GM15510 (cell line): ENCODE results near the gene RNF5.

Experiments used
- POLR2A ChIP-seq: IDR thresholded peaks from 3 replicates; pipeline ENCODE4 v1.6.1; 2011; ENCODE audit warnings: borderline replicate concordance; ENCODE audit not compliant: insufficient read length; ENCODE audit errors: extremely low read depth

The RNF5 gene

DNA sequence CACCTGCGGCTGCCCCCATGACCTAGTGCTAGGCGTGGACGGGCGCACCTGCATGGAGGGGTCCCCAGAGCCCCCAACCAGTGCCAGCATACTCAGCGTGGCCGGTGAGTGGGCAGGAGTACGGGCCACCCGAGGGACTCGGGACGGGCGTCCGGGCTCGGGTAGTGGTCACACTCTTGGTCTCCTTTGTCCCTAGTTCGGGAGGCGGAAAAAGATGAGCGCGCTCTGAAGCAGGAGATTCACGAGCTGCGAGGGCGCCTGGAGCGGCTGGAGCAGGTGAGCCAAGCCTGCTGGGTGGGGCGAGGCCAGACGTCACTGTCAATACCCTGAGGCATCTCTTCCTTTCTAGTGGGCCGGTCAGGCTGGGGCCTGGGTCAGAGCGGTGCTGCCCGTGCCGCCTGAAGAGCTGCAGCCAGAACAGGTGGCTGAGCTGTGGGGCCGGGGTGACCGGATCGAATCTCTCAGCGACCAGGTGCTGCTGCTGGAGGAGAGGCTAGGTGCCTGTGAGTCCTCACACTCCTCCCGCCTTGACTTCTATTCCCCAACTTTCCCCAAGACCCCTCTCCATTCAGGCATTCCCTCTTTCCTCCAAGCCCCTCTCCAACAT, 10.9 kb upstream of the RNF5 start:
- TF ChIP-seq POLR2A, result no peak

DNA sequence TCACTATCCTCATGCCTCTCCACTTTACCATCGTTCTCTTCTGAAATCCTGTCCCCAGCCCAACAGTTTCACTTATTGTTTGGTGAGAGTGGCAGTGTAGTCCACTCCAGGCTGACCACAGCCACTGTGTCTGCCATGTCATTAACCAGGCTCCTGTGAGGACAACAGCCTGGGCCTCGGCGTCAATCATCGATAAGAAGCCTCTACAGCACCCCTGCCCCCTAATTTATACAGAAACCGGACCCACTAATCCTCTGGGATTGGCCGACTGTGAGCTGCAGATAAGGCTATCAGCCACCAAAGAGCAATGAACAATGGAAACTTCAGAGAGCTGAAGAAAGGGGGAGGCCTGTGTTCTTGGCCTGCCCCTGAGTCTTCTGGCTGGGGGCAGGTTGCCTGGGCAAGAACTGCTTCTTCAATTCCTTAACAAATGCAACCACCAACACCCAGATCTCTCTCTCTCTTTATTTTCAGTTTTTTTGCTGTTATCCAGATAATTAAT, 10.4 kb upstream of the RNF5 start:
- no peak for TF ChIP-seq POLR2A

DNA sequence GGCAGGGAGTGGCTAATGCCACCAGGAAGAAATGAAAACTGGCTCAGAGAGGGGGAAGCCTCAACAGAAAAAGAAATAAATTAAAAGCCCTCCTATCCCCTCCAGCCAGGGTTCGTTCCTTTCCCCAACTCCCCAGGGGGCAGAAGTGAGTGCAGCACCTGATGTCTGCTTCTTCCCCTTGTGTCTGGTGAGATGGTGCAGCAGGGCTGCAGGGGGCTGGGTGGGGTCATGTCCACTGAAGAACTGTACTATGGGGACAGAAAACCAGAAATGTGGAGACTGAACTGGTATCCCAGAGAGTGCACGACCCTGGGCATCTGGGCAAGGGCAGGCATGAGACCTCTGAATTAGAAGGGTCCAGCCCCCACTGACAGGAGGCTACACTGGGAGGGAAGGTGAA, 9.9 kb upstream of the RNF5 start:
- TF ChIP-seq POLR2A, result no peak

DNA sequence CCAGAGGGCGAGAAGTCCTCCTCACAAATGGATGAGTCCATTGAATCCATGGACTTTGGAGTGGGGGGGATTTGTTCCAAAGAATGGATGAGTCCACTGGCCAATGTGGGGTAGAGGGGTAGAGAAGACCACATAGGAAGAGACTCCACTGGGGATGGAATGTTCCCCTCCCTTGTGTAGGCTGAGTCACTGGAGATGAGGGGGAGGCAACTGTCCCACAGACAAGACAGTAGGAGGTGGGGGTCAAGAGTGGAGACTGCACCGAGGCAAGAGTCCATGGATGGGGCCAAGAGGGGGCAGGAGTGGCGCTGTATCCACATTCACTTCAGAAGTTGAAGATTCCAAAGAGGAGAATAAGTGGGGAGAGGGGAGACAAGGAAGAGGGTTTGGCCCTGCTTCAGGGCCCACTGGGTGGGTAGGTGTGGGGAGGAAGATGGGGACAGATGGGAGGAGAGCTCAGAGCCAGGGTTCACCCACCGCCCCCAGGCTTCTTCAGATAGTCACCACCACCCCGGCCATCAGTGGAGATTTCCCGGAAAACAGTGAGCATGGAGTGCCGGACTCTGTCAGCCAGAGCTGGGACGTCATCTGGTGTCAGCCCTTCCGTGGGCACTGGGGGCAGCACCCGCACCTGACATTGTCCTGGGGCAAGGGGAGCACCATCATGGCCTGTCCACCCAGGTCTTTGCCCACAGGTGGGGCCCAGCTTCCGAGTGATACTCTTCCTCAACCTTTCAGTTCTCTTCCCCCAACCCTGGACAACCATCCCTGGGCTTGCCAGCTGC, 9.2 kb upstream of the RNF5 start:
- no peak for TF ChIP-seq POLR2A

DNA sequence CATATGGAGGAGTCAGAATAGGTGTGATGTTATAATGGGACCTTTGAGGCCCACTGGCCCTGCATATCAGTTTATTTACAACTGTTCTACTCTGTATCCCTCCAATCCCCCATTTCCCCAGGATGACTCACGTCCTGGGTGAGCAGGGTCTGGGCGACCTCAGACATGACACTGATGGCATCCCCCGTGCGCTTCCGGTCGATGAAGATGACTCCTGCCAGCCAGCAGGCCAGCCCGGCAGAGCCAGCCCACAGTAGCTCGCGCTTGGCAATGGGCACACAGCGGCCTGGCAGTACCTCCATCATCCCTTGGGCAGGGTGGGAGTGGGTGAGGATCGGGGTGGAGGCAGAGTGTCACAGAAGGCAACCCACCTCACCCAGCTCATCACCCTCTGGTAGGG, 7.9 kb upstream of the RNF5 start:
- no peak for TF ChIP-seq POLR2A

DNA sequence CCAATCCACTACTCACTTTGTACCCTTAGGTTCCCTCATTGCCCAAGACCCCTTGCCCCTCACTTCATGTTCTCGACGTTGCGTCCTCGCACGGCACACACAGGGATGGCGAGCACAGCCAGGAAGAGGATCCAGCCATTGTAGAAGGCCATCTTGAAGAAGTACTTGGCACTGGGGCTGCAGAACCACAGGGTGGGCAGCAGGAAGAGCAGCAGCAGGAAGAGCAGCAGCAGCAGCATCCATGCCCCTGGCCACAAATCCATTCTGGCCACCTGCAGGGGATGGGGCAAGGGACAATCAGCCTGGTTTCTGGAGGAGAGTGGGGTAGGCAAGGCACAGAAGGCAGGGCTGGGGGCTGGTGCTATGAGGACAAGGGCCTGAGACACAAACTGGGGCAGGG, 7.0 kb upstream of the RNF5 start:
- no peak for TF ChIP-seq POLR2A

DNA sequence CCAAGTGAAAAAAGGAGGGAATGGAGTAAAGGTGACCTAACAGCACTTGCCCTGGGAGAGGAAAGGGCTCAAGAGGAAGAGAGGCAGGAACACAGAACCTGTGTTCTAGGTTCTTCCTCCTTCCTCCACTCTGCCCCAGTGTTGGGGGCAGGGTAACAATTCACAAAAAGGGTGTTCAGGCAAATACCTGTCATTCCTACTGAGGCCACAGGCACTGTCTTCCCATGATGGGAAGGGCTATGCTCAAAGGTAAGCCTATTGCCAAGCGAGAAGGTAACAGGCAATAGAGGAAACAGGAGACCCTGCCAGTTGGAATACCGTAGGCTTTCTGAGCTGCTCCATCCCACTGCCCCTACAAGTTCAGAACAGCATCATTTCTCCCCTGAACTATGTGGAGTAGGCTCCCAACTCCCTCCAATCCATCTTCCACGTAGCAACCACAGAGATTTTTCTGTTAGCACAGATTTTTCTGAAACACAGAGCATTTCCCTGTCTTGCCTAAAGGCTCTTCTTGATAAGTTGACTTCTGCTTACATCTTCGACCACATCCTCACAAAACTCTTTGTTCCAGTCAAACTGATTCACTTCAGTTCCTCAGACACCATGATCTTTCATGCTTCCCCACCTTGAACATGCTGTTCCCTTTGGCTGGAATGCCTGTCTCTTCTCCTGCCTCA, 5.0 kb upstream of the RNF5 start:
- TF ChIP-seq POLR2A, result no peak

DNA sequence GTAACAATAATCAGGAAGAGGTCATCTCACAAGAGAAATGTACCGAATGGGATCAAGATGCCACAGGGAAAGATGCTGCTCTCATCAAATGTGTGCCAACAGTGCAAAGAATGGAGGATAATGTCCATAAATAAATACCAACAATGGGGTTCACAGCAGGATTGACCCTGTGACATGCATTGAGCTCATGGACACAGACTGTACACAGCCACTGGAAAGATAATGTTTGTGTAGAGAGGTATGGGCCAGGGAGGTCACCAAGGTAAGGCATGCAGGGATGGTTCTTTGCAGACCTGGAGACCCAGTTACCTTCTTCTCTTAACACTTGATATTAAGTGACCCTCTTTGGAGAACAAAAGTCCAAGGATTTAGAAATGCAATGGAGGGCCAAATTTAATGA, 3.8 kb upstream of the RNF5 start:
- no peak for TF ChIP-seq POLR2A

DNA sequence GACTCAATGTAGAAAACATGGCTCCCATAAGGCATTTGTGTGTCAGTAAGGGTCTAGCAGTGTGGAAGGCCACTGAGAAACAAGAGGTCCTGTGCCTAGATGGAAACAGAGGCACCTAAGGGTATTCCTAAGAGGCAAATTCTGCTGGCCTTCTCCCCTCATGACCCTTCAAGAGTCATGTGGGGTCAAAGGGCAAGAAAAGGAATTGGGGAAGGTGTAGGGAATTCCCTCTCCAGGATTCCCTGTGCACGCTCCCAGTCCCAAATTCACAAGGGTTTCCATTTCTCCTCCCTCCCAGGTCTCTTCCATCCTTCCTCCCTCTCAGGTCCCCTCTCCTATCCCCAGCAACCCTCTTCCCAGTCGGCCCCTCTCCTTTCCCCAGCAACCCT, 2.9 kb upstream of the RNF5 start:
- TF ChIP-seq POLR2A, result no peak

DNA sequence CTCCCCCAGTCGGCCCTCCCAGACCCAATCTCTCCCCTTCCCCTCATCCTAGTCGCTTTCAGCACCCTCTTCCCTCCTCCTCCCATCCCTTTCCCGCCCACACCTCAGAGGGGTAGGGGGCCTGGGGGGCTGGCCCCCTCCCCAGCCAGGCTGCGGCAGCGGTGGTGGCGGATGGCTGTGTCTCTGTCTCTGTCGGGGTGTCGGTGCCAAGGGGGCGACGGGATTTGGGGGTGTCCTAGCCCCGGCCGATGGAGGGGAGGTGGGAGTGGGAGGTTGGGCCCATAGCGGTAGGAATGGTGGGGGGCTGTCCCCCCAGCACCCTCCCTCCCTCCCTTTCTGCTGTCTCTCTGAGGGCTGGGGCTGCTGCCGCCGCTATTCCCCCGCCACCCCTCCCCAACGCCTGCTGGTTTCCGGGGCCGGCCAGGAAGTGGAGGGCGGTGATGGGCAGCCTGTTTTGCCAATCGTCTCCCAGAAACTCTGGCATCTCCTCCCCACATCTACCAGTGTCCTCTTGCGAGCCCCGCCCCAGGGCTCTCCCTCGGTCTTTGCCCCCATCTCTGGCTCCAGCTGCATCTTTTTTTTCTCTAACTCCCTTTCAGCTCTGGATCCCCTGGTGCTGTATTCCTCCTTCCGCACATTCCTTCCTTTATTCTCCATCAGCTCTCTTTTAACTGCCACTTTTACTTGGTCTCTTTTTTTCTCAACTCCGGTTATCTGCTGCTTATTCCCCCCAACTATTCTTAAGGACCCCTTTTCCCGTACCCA, 2.3 kb upstream of the RNF5 start, which contains the start of gene AGPAT1:
Gene AGPAT1, minus strand, starts transcription at position 374 of the 765 bp plus-strand sequence. CDS start 4,588 bp downstream, outside the sequence.
- TF ChIP-seq POLR2A, result peak; percentile 72

DNA sequence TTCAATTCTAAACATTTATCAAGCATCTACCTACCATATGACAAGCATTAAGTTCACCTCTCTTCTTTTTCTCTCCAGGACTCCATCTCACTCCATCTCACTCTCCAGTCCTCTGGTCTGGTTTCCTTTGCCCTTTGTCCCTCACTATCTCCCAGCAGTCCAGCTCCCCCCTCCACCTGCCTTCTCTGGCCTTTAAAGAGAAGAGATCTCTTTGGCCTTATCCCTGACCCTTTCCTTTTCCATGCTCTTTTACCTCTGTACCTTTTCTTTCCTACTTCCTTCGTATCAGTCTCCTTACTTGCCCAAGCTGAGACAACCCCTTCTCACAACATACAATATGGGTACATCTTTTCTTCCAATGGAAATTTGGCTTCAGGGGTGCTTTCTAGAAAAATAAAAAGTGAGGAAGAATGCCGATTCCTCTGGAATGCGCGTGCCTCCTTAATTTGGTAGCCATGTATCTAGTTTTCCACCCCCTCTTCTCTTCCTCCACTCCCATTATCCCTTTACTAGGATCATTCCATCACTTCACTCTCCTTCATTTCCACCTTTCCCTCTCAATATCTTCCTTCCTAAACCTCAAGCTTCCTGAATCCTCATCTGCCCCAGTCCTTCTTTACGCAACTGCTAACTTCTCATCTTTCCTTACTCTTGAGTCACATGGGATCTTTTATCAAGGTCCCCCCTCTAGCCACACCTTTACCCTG, 1.6 kb upstream of the RNF5 start:
- TF ChIP-seq POLR2A, result no peak

DNA sequence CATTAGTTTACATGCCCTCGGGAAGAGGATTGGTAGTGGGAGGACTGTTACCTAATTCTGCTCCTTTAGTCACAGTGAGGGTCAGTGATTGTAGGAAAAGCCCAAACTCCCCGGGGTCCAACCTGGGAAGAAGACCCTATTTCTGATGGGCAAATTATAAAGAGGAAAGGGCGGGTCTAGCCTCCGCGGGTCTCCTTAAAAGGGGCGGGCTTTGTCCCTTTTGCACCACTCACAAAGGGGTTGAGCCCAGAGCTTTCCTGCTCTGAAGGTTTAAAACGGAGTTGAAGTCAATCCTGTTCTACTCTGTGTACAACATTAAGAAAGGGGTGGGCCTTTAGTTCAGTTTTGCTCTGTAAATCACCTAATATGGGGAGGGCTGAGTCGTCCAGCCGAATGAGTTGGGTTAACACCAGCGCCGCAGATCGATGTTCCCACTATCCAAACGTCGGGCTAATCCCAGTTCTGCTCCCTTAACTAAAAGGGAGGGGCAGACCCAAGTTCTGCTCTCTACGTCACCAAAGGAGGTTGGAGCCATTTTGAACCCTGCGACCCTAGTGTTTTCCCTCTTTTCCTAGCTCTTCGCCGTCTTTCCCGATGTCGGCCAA, 920 bp upstream of the RNF5 start:
- no peak for TF ChIP-seq POLR2A

DNA sequence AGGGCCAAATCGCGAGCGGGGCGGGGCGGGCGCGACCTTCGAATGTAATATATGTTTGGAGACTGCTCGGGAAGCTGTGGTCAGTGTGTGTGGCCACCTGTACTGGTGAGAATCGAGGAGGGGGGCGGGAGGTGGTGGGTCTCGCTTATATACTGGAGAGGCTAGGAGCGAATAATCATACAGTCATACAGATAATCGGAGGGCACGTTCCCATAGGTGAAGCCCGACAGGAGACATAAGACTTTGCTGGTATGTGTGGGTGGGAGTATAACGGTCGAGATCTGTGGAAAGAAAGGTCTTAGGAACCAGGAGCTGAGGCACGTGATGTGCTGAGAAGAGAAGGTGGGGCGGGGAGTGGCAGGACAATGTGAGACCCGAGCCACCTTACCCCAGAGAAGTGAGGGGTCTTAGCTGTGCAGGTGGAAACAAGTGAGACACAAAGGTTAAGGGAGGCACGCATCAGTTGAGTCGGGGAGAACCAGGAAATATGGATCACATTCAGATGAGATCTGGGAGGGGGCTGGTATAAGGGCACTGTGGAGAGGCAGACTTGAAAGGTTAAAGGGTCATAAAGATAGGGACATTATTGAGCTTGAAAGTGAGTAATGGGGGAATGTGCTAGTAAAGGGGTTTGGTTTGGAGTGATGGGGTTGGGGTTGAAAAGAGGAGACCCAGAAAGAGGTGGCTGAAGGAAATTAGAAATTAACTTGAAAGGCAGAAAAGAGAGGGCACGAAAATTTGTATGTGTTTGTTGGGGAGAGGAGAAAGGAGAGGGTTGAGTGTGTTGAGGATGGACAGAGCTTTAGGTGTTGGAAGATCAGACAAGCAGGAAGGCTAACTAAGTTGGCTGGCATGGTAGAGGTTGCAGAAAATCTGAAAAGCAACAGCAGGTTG, 589 bp downstream of the RNF5 start:
- peak; percentile 2 for TF ChIP-seq POLR2A
